Hematopoietic multipotent progenitor cell (in vitro differentiated cells): ENCODE results near the gene MFSD2A. TPM values are rescaled to one million over a fixed set of nuclear protein-coding genes. Genes with fewer than 3 reads are reported as not detected.
A peak's percentile ranks its signal among the peaks of the same experiment; 100 is the strongest.
"Not testable (repeated sequence)": the region's sequence is repeated elsewhere in the genome, so short reads cannot be mapped to it uniquely, and the experiment has no call there.

ENCODE experiments used
- DNase-seq, 3 donors: peaks; one replicate each; pipeline ENCODE4 v3.0.0-alpha.2; 2011 to 2015; ENCODE audit warnings: low read depth in 2 of 3, low spot score in 2 of 3
- total RNA-seq: library from RNA; depleted of rRNA; stranded (reverse); fragments of >200 nt; gene quantifications from one replicate; pipeline ENCODE4 v1.2.3, GENCODE V29; 2012

MFSD2A gene
- total RNA-seq, result 2.4 TPM

GRCh38 chr1:39954870-39955546, at the start of gene MFSD2A:
TSS of gene MFSD2A (plus strand) at chr1:39955145. CDS start at chr1:39955293, 148 bp downstream.
- DNase-seq, result peak; percentile 57 to 86 (median 78)

GRCh38 chr1:39905172-39905571, 49.8 kb upstream of the MFSD2A start:
- DNase-seq, result no peak

GRCh38 chr1:39907528-39908453, 47.2 kb upstream of the MFSD2A start:
- no peak for DNase-seq

GRCh38 chr1:39908534-39908933, 46.4 kb upstream of the MFSD2A start:
- DNase-seq, result no peak

GRCh38 chr1:39910263-39910662, 44.7 kb upstream of the MFSD2A start:
- DNase-seq, result no peak

- DNase-seq, result not testable (repeated sequence)
Measured at GRCh38 chr1:39913136-39913535, 41.8 kb upstream of the MFSD2A start.

- DNase-seq, result no peak
Measured at GRCh38 chr1:39915499-39916129, 39.3 kb upstream of the MFSD2A start.

GRCh38 chr1:39917825-39918224, 37.1 kb upstream of the MFSD2A start:
- no peak for DNase-seq

- peak; percentile 28 to 83 (median 73) for DNase-seq
Measured at GRCh38 chr1:39919545-39919944, 35.4 kb upstream of the MFSD2A start.

- no peak for DNase-seq
Measured at GRCh38 chr1:39922251-39922688, 32.7 kb upstream of the MFSD2A start.

GRCh38 chr1:39925721-39926342, 29.1 kb upstream of the MFSD2A start:
- DNase-seq, result no peak

- no peak for DNase-seq
Measured at GRCh38 chr1:39926343-39926793, 28.6 kb upstream of the MFSD2A start.

- no peak for DNase-seq
Measured at GRCh38 chr1:39926820-39927219, 28.1 kb upstream of the MFSD2A start.

- DNase-seq, result no peak
Measured at GRCh38 chr1:39927538-39927937, 27.4 kb upstream of the MFSD2A start.

GRCh38 chr1:39928809-39929587, 25.9 kb upstream of the MFSD2A start:
- no peak for DNase-seq

GRCh38 chr1:39933956-39934941, 20.7 kb upstream of the MFSD2A start:
- peak in 1 of 3 donors; percentile 42 for DNase-seq

- peak in 1 of 3 donors; percentile 75 for DNase-seq
Measured at GRCh38 chr1:39936724-39937491, 18.0 kb upstream of the MFSD2A start.

- no peak for DNase-seq
Measured at GRCh38 chr1:39938856-39939255, 16.1 kb upstream of the MFSD2A start.
